HepG2 (cell line): Measurements from ENCODE around the gene HSD17B8. TPM values are rescaled to one million over a fixed set of nuclear protein-coding genes. Genes with fewer than 3 reads are reported as not detected.

Source experiments
- ARNT ChIP-seq: fragments of 450-650 bp; IDR thresholded peaks from 2 replicates; pipeline ENCODE4 v1.6.1; 2017
- CC2D1A ChIP-seq: sonication (generic); formaldehyde crosslinking; IDR thresholded peaks from 2 replicates; pipeline ENCODE4 v1.8.1; 2023; ENCODE audit warnings: mild to moderate bottlenecking, missing genetic modification reagents
- DRAP1 ChIP-seq: IDR thresholded peaks from 2 replicates; pipeline ENCODE4 v1.6.1; 2016; ENCODE audit warnings: missing genetic modification reagents, missing compliant biosample characterization
- KIAA2018 ChIP-seq: sonication (generic); formaldehyde crosslinking; IDR thresholded peaks from 2 replicates; pipeline ENCODE4 v1.5.0; 2020; ENCODE audit warnings: mild to moderate bottlenecking, missing genetic modification reagents, borderline replicate concordance
- MATR3 ChIP-seq: sonication (generic); formaldehyde crosslinking; IDR thresholded peaks from 2 replicates; pipeline ENCODE4 v1.4.0; 2020; ENCODE audit warnings: missing genetic modification reagents
- MLX ChIP-seq: IDR thresholded peaks from 2 replicates; pipeline ENCODE4 v1.6.1; 2016
- MYC ChIP-seq: sonication (generic); formaldehyde crosslinking; IDR thresholded peaks from 2 replicates; pipeline ENCODE4 v1.9.0; 2021; ENCODE audit warnings: missing genetic modification reagents, borderline replicate concordance
- SALL2 ChIP-seq: sonication (generic); formaldehyde crosslinking; IDR thresholded peaks from 2 replicates; pipeline ENCODE4 v1.8.1; 2023; ENCODE audit warnings: mild to moderate bottlenecking, missing genetic modification reagents, inconsistent platforms
- SP2 ChIP-seq: sonication (generic); formaldehyde crosslinking; IDR thresholded peaks from 2 replicates; pipeline ENCODE4 v1.5.1; 2020; ENCODE audit warnings: mild to moderate bottlenecking, missing genetic modification reagents
- SUZ12 ChIP-seq: fragments of 150-350 bp; IDR thresholded peaks from 2 replicates; pipeline ENCODE4 v1.6.1; 2014; ENCODE audit warnings: low read depth, low read length
- ZBTB7A ChIP-seq: sonication (generic); formaldehyde crosslinking; IDR thresholded peaks from 2 replicates; pipeline ENCODE4 v1.8.0; 2022; ENCODE audit warnings: mild to moderate bottlenecking, missing genetic modification reagents
- ZNF280B ChIP-seq: sonication (generic); formaldehyde crosslinking; IDR thresholded peaks from 2 replicates; pipeline ENCODE4 v1.5.0; 2020; ENCODE audit warnings: missing genetic modification reagents, mild to moderate bottlenecking, borderline replicate concordance
- ZNF329 ChIP-seq: sonication (generic); formaldehyde crosslinking; IDR thresholded peaks from 2 replicates; pipeline ENCODE4 v1.9.0; 2021; ENCODE audit warnings: low read depth, mild to moderate bottlenecking, missing genetic modification reagents
- ZNF513 ChIP-seq: sonication (generic); formaldehyde crosslinking; conservative IDR thresholded peaks from 2 replicates; pipeline ENCODE4 v1.5.0; 2020; ENCODE audit warnings: missing genetic modification reagents
- ZNF547 ChIP-seq: sonication (generic); formaldehyde crosslinking; IDR thresholded peaks from 2 replicates; pipeline ENCODE4 v1.5.1; 2020; ENCODE audit warnings: mild to moderate bottlenecking, missing genetic modification reagents
- ZNF556 ChIP-seq: sonication (generic); formaldehyde crosslinking; IDR thresholded peaks from 2 replicates; pipeline ENCODE4 v1.4.0; 2020; ENCODE audit warnings: mild to moderate bottlenecking, missing genetic modification reagents, borderline replicate concordance
- ZNF598 ChIP-seq: sonication (generic); formaldehyde crosslinking; IDR thresholded peaks from 2 replicates; pipeline ENCODE4 v1.5.1; 2020; ENCODE audit warnings: mild to moderate bottlenecking, missing genetic modification reagents, borderline replicate concordance
- polyA plus RNA-seq, 8 experiments: library from polyadenylated mRNA; depleted of rRNA in 3 of 8; stranded (reverse) in 7 of 8; unstranded in 1 of 8; fragments of >200 nt; fragmentation: Illumina TruSeq in 4 of 8; extraction: Trizol in 4 of 8; gene quantifications; 2 replicates each; pipeline versions ENCODE4 v1.2.1 to v1.2.3, GENCODE V29; 2011 to 2016; ENCODE audit warnings: low read depth in 4 of 8, missing spikeins in 1 of 8, mixed read lengths in 1 of 8; ENCODE audit not compliant: insufficient read depth in 1 of 8
- total RNA-seq, 5 experiments: library from RNA; depleted of rRNA; stranded (reverse); fragments of >200 nt; fragmentation: Illumina TruSeq; extraction: Trizol; gene quantifications; 2 replicates each; pipeline ENCODE4 v1.2.3, GENCODE V29; 2016; ENCODE audit warnings: low read depth in 1 of 5

Gene HSD17B8
- total and polyA plus RNA-seq, 2 of the 13 experiments (the other 11 are each of a cell fraction or from before 2014, with no cell fraction given): 12.6 to 20.1 TPM

GRCh38 chr6:33247977-33248642, 43.7 kb downstream of the HSD17B8 start (continued):
- TF ChIP-seq MLX (CRISPR knock-in tag) (peak; percentile 35; the same call in 1 of the 2 replicates), ZNF329 (CRISPR knock-in tag) (0 out of 2 replicates have a peak, but pooled peaks have one; percentile 31), ZNF513 (CRISPR knock-in tag) (0 out of 2 replicates have a peak, but pooled peaks have one; percentile 41), ZNF598 (CRISPR knock-in tag) (0 out of 2 replicates have a peak, but pooled peaks have one; percentile 60), SP2 (CRISPR knock-in tag) (no peak), ZNF280B (CRISPR knock-in tag) (0 out of 2 replicates have a peak, but pooled peaks have one; percentile 6), SALL2 (CRISPR knock-in tag) (peak; percentile 29; the same call in 1 of the 2 replicates), ARNT (no peak), ZBTB7A (CRISPR knock-in tag) (0 out of 2 replicates have a peak, but pooled peaks have one; percentile 28), ZNF556 (CRISPR knock-in tag) (no peak), MATR3 (no peak), ZNF547 (CRISPR knock-in tag) (no peak; the same call in 1 of the 2 replicates), DRAP1 (CRISPR knock-in tag) (peak; percentile 62; the same call in 1 of the 2 replicates), SUZ12 (no peak), KIAA2018 (CRISPR knock-in tag) (no peak), CC2D1A (0 out of 2 replicates have a peak, but pooled peaks have one; percentile 36), MYC (CRISPR knock-in tag) (peak; percentile 27; the same call in 1 of the 2 replicates)
